Astrocyte of the spinal cord (primary cell): ENCODE measurements around the gene CHERP.
"Not testable (repeated sequence)": the region's sequence is repeated elsewhere in the genome, so short reads cannot be mapped to it uniquely, and the experiment has no call there.

ENCODE experiments used
- DNase-seq: peaks from one replicate; pipeline ENCODE4 v3.0.0; 2011; ENCODE audit warnings: low read depth, low spot score
- H3K4me3 ChIP-seq: 2 replicates; pipeline ENCODE4 v1.5.1; 2011; ENCODE audit warnings: low read depth, mild to moderate bottlenecking, low read length, moderate library complexity
- in situ Hi-C: cut with HindIII; loops from 2 replicates; pipeline ENCODE4 v1.10.0; 2017; ENCODE audit warnings: low sequenced_read_pairs
- TF ChIP-seq, protein P1 (sequence below): IDR thresholded peaks from 2 replicates; pipeline ENCODE4 v1.5.1; 2012; ENCODE audit warnings: low read depth, mild to moderate bottlenecking, low read length, inconsistent platforms

Gene CHERP

DNA sequence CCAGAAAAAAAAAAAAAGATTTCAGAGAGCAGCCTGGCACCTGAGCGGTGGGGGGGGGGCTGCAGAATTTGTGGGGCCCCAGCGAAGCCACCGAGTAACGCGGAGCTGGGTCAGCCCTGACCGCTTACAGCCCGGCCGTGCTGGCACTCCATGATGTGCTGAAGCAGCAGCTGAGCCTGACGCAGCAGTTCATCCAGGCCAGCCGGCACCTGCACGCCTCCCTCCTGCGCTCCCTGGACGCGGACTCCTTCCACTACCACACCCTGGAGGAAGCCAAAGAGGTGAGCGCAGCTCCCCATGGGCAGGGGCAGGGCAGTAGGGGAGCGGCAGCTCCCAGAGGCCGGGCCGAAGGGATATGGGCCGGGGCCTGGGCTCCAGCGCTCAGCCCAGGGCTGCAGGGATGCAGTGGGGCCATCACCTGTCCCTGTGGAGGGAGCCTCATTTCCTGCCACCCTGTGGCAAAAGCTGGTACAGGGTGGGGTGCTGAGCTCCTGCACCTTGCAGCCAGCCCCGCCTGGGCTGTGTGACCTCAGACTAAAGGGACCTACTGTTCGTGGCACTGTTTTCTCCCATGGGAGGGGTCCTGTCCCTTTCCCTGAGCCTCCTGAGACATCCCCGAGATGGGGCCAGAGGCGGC is 27.7 kb downstream of the CHERP start:
- in situ Hi-C loops: no loop called here
- no peak for DNase-seq
- no peak overlapping the region for H3K4me3 ChIP-seq
- TF ChIP-seq, protein P1, sequence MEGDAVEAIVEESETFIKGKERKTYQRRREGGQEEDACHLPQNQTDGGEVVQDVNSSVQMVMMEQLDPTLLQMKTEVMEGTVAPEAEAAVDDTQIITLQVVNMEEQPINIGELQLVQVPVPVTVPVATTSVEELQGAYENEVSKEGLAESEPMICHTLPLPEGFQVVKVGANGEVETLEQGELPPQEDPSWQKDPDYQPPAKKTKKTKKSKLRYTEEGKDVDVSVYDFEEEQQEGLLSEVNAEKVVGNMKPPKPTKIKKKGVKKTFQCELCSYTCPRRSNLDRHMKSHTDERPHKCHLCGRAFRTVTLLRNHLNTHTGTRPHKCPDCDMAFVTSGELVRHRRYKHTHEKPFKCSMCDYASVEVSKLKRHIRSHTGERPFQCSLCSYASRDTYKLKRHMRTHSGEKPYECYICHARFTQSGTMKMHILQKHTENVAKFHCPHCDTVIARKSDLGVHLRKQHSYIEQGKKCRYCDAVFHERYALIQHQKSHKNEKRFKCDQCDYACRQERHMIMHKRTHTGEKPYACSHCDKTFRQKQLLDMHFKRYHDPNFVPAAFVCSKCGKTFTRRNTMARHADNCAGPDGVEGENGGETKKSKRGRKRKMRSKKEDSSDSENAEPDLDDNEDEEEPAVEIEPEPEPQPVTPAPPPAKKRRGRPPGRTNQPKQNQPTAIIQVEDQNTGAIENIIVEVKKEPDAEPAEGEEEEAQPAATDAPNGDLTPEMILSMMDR: no peak

DNA sequence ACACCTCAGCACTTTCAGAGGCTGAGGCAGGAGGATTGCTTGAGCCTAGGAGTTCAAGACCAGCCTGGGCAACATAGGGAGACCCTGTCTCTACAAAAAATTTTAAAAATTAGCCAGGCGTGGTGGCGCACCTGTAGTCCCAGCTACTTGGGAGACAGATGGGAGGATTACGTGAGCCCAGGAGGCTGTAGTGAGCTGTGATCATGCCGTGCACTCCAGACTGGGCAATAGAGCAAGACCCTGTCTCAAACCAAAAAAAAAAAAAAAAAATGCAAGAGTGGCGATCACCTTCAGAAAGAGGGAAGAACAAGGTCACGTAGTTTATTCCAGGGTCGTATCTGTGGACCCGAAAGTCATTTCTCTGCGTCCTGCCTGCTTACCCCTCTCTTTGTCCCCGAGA is 29.6 kb downstream of the CHERP start:
- in situ Hi-C loops, DNase-seq, H3K4me3 ChIP-seq: not testable (repeated sequence)

DNA sequence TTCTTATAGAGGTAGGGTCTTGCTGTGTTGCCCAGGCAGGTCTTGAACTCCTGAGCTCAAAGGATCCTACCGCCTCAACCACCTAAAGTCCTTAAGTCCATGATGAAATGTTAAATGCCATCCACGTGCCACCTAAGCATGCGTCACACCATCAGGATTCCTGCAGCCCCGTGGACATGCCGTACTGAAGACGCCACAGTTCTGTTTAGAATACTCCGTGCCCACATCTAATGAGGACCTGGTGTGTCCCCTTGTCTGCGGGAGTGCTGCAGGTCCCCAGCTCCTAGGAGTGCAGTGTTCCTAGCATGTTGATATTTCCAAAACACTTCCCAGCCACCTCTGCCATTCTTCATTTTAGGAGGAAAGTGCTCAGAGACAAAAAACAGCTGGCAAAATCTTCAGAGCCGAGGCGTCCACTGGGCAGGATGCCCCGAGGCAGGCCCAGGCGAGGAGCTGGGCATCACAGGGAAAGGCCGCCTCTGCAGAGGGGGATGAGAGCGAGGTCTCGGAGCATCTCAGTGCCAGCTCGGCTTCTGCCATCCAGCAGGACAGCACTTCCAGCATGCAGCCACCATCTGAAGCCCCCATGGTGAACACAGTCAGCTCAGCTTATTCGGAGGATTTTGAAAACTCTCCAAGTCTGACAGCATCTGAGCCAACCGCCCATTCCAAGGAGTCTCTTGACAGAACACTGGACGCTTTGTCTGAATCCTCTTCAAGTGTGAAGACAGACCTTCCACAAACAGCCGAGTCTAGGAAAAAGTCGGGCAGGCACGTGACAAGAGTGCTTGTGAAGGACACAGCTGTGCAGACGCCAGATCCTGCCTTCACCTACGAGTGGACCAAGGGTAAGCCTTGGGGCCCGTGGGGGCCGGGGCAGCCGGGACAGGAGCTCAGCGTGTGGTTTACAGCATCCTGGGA is 32.8 kb downstream of the CHERP start:
- in situ Hi-C loops: no loop called here
- no peak overlapping the region for H3K4me3 ChIP-seq
- TF ChIP-seq, protein P1: no peak
- DNase-seq: peak; percentile 11

DNA sequence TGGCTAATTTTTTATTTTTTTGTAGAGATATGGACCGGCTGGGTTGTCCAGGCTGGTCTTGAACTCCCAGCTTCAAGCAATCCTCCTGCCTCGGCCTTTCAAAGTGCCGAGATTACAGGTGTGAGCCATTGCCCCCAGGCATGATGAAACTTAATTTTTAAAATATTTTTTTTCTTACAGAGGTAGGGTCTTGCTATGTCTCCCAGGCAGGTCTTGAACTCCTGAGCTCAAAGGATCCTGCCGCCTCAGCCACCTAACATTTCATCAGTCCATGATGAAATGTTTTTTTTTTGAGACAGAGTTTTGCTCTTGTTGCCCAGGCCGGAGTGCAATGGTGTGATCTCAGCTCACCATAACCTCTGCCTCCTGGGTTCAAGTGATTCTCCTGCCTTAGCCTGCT is 33.7 kb downstream of the CHERP start:
- in situ Hi-C loops: no loop called here

DNA sequence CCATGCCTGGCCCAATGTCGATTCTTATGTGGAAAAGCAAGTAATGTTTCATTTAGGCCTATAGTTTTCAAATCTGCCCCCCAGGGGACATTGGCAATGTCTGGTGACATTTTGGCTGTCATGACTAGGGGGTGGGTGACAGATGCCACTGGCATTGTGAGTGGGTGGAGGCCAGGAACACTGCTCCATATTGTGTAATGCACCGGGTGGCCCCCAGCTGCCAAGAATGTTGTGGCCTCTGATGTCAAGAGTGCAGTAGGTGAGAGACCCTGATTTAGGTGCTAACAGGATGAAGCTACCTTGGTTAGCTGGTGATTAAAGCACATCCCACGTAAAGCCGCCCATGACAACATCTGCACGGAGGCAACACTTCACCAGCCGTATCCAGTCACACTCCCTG is 35.3 kb downstream of the CHERP start:
- H3K4me3 ChIP-seq: no peak overlapping the region
- TF ChIP-seq, protein P1: no peak
- DNase-seq: no peak
- in situ Hi-C loops: no loop called here

More for the DNA sequence above, 33.7 kb downstream of the CHERP start:
- DNase-seq: no peak
- TF ChIP-seq, protein P1: no peak
- H3K4me3 ChIP-seq: no peak overlapping the region

DNA sequence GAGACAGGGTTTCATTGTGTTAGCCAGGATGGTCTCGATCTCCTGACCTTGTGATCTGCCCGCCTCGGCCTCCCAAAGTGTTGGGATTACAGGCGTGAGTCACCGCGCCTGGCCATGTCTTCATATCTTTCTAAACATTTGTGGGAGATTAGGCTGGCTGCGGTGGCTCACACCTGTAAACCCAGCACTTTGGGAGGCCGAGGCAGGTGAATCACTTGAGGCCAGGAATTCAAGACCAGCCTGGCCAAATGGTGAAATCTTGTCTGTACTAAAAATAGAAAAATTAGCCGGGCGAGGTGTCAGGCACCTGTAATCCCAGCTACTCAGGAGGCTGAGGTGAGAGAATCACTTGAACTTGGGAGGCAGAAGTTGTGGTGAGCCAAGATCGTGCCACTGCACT is 36.1 kb downstream of the CHERP start:
- H3K4me3 ChIP-seq, in situ Hi-C loops, DNase-seq: not testable (repeated sequence)

DNA sequence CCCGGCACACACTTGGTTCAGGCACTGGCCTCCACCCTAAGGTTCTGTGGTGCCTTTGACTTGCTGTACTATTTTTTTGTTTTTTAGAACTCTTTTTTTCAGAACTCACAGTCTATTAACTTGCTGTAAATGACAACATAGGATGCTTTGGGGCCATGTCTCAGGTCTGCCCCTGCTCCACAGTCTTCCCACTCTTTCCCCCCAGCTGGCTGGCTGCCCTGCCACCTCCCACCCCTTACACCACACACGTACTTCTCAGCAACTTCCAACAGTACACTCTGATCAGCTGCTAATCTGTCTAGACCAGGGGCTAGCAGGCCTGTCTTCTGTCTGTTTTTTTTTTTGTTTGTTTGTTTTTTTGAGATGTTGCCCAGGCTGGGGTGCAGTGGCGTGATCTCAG is 38.0 kb downstream of the CHERP start:
- no peak for DNase-seq
- TF ChIP-seq, protein P1: no peak
- in situ Hi-C loops: no loop called here
- no peak overlapping the region for H3K4me3 ChIP-seq
